SK-N-SH treated with all-trans-retinoic acid at 6 μM for 48 hours (cell line): ENCODE data around the gene FBLL1.

Experiments used
- ATAC-seq: fragments of 200-7000 bp; cut with Tn5 transposase; 3 replicates; pipeline ENCODE4 v1.9.1; 2020; ENCODE audit warnings: mild to moderate bottlenecking, moderate library complexity
- ARNTL ChIP-seq: fragments of 450-650 bp; formaldehyde crosslinking; IDR thresholded peaks from 2 replicates; pipeline ENCODE4 v1.5.0; 2020; ENCODE audit warnings: low read depth, mild to moderate bottlenecking, moderate library complexity, borderline replicate concordance
- CSDC2 ChIP-seq: fragments of 250-450 bp; sonication (Bioruptor Pico); IDR thresholded peaks from 2 replicates; pipeline ENCODE4 v1.5.0; 2020; ENCODE audit warnings: mild to moderate bottlenecking, moderate library complexity
- ESRRG ChIP-seq: fragments of 250-450 bp; sonication (Bioruptor Pico); IDR thresholded peaks from 2 replicates; pipeline ENCODE4 v1.6.1; 2021; ENCODE audit warnings: mild to moderate bottlenecking
- GLIS3 ChIP-seq: fragments of 250-450 bp; sonication (Bioruptor Pico); IDR thresholded peaks from 2 replicates; pipeline ENCODE4 v1.5.0; 2020; ENCODE audit warnings: mild to moderate bottlenecking, moderate library complexity
- ISL1 ChIP-seq: fragments of 250-450 bp; sonication (Bioruptor Pico); IDR thresholded peaks from 2 replicates; pipeline ENCODE4 v2.1.2; 2022; ENCODE audit warnings: mild to moderate bottlenecking, moderate library complexity
- OSR1 ChIP-seq: fragments of 250-450 bp; sonication (Bioruptor Pico); IDR thresholded peaks from 2 replicates; pipeline ENCODE4 v1.8.0; 2022; ENCODE audit warnings: moderate library complexity, mild to moderate bottlenecking, inconsistent platforms
- PATZ1 ChIP-seq: fragments of 250-450 bp; sonication (Bioruptor Pico); IDR thresholded peaks from 2 replicates; pipeline ENCODE4 v1.8.0; 2020; ENCODE audit warnings: mild to moderate bottlenecking, moderate library complexity, borderline replicate concordance
- PPARA ChIP-seq: fragments of 250-450 bp; sonication (Bioruptor Pico); IDR thresholded peaks from 2 replicates; pipeline ENCODE4 v1.5.0; 2020; ENCODE audit warnings: mild to moderate bottlenecking, borderline replicate concordance
- RARB ChIP-seq: fragments of 250-450 bp; sonication (Bioruptor Pico); IDR thresholded peaks from 2 replicates; pipeline ENCODE4 v1.8.0; 2021; ENCODE audit warnings: mild to moderate bottlenecking, moderate library complexity
- SNAI2 ChIP-seq: fragments of 250-450 bp; sonication (Bioruptor Pico); IDR thresholded peaks from 2 replicates; pipeline ENCODE4 v1.5.0; 2020; ENCODE audit warnings: mild to moderate bottlenecking, moderate library complexity
- TCF4 ChIP-seq: fragments of 250-450 bp; sonication (Bioruptor Pico); IDR thresholded peaks from 2 replicates; pipeline ENCODE4 v1.8.0; 2021; ENCODE audit warnings: mild to moderate bottlenecking, moderate library complexity, borderline replicate concordance
- TOX ChIP-seq: fragments of 250-450 bp; sonication (Bioruptor Pico); IDR thresholded peaks from 2 replicates; pipeline ENCODE4 v1.8.0; 2021; ENCODE audit warnings: mild to moderate bottlenecking, moderate library complexity, borderline replicate concordance
- TSHZ2 ChIP-seq: fragments of 250-450 bp; sonication (Bioruptor Pico); IDR thresholded peaks from 2 replicates; pipeline ENCODE4 v1.5.0; 2020; ENCODE audit warnings: mild to moderate bottlenecking, moderate library complexity
- ZC3H10 ChIP-seq: fragments of 250-450 bp; sonication (Bioruptor Pico); IDR thresholded peaks from 2 replicates; pipeline ENCODE4 v1.5.1; 2021; ENCODE audit warnings: mild to moderate bottlenecking, moderate library complexity
- ZFP3 ChIP-seq: fragments of 250-450 bp; sonication (Bioruptor Pico); IDR thresholded peaks from 2 replicates; pipeline ENCODE4 v1.5.0; 2020; ENCODE audit warnings: mild to moderate bottlenecking, moderate library complexity
- ZFP30 ChIP-seq: fragments of 450-650 bp; formaldehyde crosslinking; IDR thresholded peaks from 2 replicates; pipeline ENCODE4 v1.5.0; 2022; ENCODE audit warnings: mild to moderate bottlenecking, moderate library complexity
- ZNF565 ChIP-seq: fragments of 450-650 bp; formaldehyde crosslinking; conservative IDR thresholded peaks from 2 replicates; pipeline ENCODE4 v1.5.0; 2020; ENCODE audit warnings: low read depth, mild to moderate bottlenecking, moderate library complexity
- ZNF70 ChIP-seq: fragments of 450-650 bp; formaldehyde crosslinking; IDR thresholded peaks from 2 replicates; pipeline ENCODE4 v1.5.0; 2020; ENCODE audit warnings: mild to moderate bottlenecking, moderate library complexity
- ZNF8 ChIP-seq: fragments of 450-650 bp; formaldehyde crosslinking; IDR thresholded peaks from 2 replicates; pipeline ENCODE4 v1.5.0; 2020; ENCODE audit warnings: mild to moderate bottlenecking, moderate library complexity
- TF ChIP-seq, protein P1 (sequence below): fragments of 250-450 bp; sonication (Bioruptor Pico); IDR thresholded peaks from 2 replicates; pipeline ENCODE4 v1.5.1; 2021; ENCODE audit warnings: mild to moderate bottlenecking, moderate library complexity
- TF ChIP-seq, protein P2 (sequence below): fragments of 250-450 bp; sonication (Bioruptor Pico); IDR thresholded peaks from 2 replicates; pipeline ENCODE4 v1.8.0; 2021; ENCODE audit warnings: low read depth, mild to moderate bottlenecking, moderate library complexity, borderline replicate concordance

The FBLL1 gene

GRCh38 chr5:168562279-168562678 is 33.2 kb downstream of the FBLL1 start:
- no peak for TF ChIP-seq PATZ1 (CRISPR knock-in tag)
- TF ChIP-seq TCF4 (CRISPR knock-in tag), result no peak
- no peak for TF ChIP-seq OSR1 (CRISPR knock-in tag)
- no peak for TF ChIP-seq ESRRG (CRISPR knock-in tag)
- TF ChIP-seq ZC3H10, result no peak
- no peak for TF ChIP-seq GLIS3 (CRISPR knock-in tag)
- TF ChIP-seq ISL1 (CRISPR knock-in tag), result no peak
- TF ChIP-seq ZFP3 (CRISPR knock-in tag), result no peak
- TF ChIP-seq ZFP30 (CRISPR knock-in tag), result no peak
- TF ChIP-seq, protein P1, sequence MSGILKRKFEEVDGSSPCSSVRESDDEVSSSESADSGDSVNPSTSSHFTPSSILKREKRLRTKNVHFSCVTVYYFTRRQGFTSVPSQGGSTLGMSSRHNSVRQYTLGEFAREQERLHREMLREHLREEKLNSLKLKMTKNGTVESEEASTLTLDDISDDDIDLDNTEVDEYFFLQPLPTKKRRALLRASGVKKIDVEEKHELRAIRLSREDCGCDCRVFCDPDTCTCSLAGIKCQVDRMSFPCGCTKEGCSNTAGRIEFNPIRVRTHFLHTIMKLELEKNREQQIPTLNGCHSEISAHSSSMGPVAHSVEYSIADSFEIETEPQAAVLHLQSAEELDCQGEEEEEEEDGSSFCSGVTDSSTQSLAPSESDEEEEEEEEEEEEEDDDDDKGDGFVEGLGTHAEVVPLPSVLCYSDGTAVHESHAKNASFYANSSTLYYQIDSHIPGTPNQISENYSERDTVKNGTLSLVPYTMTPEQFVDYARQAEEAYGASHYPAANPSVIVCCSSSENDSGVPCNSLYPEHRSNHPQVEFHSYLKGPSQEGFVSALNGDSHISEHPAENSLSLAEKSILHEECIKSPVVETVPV (CRISPR knock-in tag), result no peak
- TF ChIP-seq, protein P2, sequence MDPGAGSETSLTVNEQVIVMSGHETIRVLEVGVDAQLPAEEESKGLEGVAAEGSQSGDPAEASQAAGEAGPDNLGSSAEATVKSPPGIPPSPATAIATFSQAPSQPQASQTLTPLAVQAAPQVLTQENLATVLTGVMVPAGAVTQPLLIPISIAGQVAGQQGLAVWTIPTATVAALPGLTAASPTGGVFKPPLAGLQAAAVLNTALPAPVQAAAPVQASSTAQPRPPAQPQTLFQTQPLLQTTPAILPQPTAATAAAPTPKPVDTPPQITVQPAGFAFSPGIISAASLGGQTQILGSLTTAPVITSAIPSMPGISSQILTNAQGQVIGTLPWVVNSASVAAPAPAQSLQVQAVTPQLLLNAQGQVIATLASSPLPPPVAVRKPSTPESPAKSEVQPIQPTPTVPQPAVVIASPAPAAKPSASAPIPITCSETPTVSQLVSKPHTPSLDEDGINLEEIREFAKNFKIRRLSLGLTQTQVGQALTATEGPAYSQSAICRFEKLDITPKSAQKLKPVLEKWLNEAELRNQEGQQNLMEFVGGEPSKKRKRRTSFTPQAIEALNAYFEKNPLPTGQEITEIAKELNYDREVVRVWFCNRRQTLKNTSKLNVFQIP (CRISPR knock-in tag), result no peak
- TF ChIP-seq ZNF70 (CRISPR knock-in tag), result no peak

GRCh38 chr5:168563959-168564358 is 34.9 kb downstream of the FBLL1 start:
- ATAC-seq, result no peak
- TF ChIP-seq ZC3H10, result no peak
- no peak for TF ChIP-seq CSDC2 (CRISPR knock-in tag)
- no peak for TF ChIP-seq PATZ1 (CRISPR knock-in tag)
- no peak for TF ChIP-seq RARB (CRISPR knock-in tag)
- no peak for TF ChIP-seq GLIS3 (CRISPR knock-in tag)
- no peak for TF ChIP-seq ZNF565
- TF ChIP-seq TOX (CRISPR knock-in tag), result no peak
- no peak for TF ChIP-seq ZNF8
- no peak for TF ChIP-seq ESRRG (CRISPR knock-in tag)
- no peak for TF ChIP-seq OSR1 (CRISPR knock-in tag)
- no peak for TF ChIP-seq ARNTL
- no peak for TF ChIP-seq ZNF70 (CRISPR knock-in tag)
- TF ChIP-seq, protein P2 (CRISPR knock-in tag), result no peak
- TF ChIP-seq ZFP30 (CRISPR knock-in tag), result no peak
- TF ChIP-seq SNAI2 (CRISPR knock-in tag), result no peak

More at GRCh38 chr5:168562279-168562678, 33.2 kb downstream of the FBLL1 start:
- no peak for ATAC-seq

- ATAC-seq, result no peak
- TF ChIP-seq PATZ1 (CRISPR knock-in tag), result no peak
- TF ChIP-seq, protein P2 (CRISPR knock-in tag), result no peak
- no peak for TF ChIP-seq ZFP30 (CRISPR knock-in tag)
- TF ChIP-seq ZNF70 (CRISPR knock-in tag), result no peak
- TF ChIP-seq ZFP3 (CRISPR knock-in tag), result no peak
- no peak for TF ChIP-seq TSHZ2 (CRISPR knock-in tag)
- TF ChIP-seq SNAI2 (CRISPR knock-in tag), result no peak
- TF ChIP-seq ZNF8, result no peak
- no peak for TF ChIP-seq ESRRG (CRISPR knock-in tag)
- no peak for TF ChIP-seq PPARA (CRISPR knock-in tag)
- TF ChIP-seq GLIS3 (CRISPR knock-in tag), result no peak
- no peak for TF ChIP-seq TOX (CRISPR knock-in tag)
- no peak for TF ChIP-seq TCF4 (CRISPR knock-in tag)
- no peak for TF ChIP-seq ZC3H10
- TF ChIP-seq RARB (CRISPR knock-in tag), result no peak
- no peak for TF ChIP-seq ISL1 (CRISPR knock-in tag)
Measured at GRCh38 chr5:168568738-168569137, 39.6 kb downstream of the FBLL1 start.
